HG03280 (cell line): ENCODE data around the gene ANKK1.

Experiments used
- ATAC-seq: cut with Tn5 transposase; IDR thresholded peaks from one replicate; pipeline ENCODE4 v1.9.1; 2021; ENCODE audit warnings: mild to moderate bottlenecking, moderate library complexity; ENCODE audit not compliant: unreplicated experiment

Gene ANKK1

GRCh38 chr11:113376156-113376555 is 11.4 kb upstream of the ANKK1 start:
- no peak for ATAC-seq

GRCh38 chr11:113377681-113378412 is 9.7 kb upstream of the ANKK1 start:
- no peak for ATAC-seq

GRCh38 chr11:113378692-113379091 is 8.9 kb upstream of the ANKK1 start:
- ATAC-seq: no peak

GRCh38 chr11:113382121-113382520 is 5.5 kb upstream of the ANKK1 start:
- no peak for ATAC-seq

DNA sequence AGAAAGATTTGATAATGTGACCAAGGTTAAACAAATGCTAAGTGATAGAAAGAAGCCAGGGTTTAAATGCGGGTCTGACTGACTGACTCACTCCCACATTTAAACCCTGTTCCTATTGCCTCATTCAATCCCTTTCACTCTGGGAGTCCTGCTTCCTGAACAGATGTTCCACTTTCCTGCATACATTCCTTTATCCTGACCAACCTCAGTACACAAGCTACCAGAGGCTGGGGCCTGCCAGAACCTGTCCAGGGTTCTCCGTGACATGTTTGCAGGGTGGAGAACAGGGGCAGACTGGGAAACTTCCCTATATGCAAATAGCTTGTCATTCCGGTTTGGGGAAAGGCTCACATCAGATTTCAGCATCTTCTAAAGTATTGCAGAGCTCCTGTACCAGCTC is 3.0 kb upstream of the ANKK1 start:
- ATAC-seq: no peak

DNA sequence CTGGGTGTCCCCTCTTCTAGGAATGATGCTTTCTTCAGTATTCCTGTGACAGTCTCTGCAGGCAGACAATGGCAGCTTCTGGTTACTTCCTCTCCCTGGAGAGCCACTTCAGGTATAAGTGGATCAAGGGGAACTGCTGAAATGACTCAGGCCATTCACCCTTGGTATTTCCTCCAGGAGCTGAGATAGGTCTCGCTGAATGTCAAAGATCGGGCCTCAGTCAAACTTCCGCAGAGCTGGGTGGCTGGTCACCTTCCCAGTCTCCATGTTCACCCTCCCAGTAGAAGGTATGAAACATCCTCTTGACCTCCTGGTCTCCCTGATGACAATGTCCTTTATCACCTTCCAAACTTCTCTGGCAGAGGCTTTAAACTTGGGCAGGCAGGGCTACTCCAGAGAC is 1.8 kb upstream of the ANKK1 start:
- no peak for ATAC-seq

GRCh38 chr11:113386866-113387265 is 713 bp upstream of the ANKK1 start:
- ATAC-seq: no peak

DNA sequence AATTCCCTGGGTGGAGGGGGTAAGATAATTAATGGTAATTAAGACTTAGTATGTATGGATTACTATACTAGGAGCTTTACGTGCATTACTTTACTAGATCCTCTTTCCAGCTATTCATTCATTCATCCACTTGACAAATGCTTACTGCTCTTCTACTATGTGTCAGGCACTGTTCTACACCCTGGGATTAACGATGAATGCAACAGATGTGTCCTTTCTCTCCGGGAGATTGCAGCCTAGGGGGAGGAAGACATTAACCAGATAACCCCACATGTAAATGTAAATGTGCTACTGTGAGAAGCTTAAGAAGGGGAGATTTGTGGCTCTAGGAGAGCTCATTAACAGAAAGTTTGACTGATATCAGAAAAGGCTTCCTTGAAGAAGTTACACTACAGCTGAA is 1.7 kb downstream of the ANKK1 start:
- no peak for ATAC-seq

DNA sequence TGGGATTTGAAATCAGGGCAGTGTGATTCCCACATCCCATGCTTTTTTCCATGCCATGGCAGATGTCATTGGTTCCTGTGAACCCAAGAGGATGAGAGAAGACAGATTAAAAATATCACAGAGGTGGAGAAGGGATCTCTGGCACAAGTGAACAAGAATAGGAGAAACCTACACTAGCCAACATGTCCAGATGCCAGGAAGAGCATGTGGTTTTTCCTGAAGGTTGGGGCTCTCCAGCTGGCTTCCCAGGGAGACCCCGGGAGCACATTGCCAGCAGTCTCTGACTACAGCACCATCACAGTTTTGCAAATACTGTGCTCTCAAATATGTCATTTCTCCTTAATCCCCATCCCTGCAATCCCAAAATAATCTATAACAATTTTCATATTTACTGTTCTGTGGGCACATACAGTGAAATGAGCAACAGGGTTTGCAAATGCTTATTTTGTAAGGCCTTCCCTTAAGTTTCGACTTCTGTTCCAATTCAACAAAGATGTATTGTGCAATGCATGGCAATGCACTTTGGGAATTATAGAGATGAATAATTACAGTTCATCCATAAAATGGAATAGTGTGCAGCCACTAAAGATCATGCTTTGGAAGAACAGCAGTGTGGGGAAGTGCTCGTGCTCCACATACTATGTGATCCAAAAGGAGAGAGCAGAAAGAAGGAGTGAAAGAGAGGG is 4.8 kb downstream of the ANKK1 start:
- ATAC-seq: no peak

DNA sequence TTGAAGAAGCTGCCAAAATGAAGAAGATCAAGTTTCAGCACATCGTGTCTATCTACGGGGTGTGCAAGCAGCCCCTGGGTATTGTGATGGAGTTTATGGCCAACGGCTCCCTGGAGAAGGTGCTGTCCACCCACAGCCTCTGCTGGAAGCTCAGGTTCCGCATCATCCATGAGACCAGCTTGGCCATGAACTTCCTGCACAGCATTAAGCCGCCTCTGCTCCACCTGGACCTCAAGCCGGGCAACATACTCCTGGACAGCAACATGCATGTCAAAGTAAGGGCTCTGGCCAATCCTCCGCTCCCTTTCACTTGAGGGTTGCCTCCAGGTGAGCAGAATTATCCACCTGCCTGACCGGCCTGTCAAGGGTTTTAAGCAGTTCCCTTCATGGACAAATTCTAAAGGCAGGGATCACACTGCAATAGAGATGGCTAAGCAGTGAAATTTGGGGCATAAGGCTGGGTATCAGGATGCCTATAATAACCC is 6.0 kb downstream of the ANKK1 start:
- no peak for ATAC-seq

DNA sequence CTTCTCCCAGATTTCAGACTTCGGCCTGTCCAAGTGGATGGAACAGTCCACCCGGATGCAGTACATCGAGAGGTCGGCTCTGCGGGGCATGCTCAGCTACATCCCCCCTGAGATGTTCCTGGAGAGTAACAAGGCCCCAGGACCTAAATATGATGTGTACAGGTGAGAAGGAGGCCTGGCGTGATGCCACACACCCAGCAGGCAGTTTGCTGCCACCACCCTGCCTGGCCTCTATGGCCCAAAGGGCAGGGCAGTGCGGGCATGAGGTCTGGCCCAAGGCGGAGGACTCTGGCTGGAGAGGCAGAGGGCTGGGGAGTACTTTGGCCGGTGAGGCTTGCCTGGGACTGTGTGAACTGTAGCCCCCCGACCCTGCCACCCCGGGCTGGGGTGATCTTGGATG is 7.3 kb downstream of the ANKK1 start:
- no peak for ATAC-seq

DNA sequence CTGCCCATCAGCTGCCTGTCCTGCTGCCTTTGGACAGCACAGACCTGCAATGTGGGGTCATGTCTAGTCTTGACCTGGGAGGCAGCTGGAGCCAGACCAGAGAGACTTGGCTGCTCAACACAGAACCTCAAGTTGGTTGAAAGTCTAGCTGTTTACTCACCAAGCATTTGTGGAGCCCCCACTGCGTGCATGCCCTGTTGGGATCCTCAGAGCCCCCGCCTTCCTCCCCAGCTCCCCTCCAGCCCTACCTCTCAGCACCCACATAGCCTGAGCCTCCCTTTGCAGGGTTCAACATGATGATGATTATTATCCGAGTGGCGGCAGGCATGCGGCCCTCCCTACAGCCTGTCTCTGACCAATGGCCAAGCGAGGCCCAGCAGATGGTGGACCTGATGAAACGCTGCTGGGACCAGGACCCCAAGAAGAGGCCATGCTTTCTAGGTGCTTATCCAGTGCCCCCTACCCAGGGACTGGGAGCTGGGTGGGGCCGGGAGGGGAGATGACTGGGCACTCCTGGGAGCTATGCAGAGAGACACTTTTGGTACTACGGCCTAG is 8.3 kb downstream of the ANKK1 start:
- no peak for ATAC-seq

- no peak for ATAC-seq
Measured at GRCh38 chr11:113396690-113397089, 9.1 kb downstream of the ANKK1 start.

- ATAC-seq: no peak
Measured at GRCh38 chr11:113397212-113397611, 9.6 kb downstream of the ANKK1 start.

GRCh38 chr11:113397821-113398220 is 10.2 kb downstream of the ANKK1 start:
- no peak for ATAC-seq

DNA sequence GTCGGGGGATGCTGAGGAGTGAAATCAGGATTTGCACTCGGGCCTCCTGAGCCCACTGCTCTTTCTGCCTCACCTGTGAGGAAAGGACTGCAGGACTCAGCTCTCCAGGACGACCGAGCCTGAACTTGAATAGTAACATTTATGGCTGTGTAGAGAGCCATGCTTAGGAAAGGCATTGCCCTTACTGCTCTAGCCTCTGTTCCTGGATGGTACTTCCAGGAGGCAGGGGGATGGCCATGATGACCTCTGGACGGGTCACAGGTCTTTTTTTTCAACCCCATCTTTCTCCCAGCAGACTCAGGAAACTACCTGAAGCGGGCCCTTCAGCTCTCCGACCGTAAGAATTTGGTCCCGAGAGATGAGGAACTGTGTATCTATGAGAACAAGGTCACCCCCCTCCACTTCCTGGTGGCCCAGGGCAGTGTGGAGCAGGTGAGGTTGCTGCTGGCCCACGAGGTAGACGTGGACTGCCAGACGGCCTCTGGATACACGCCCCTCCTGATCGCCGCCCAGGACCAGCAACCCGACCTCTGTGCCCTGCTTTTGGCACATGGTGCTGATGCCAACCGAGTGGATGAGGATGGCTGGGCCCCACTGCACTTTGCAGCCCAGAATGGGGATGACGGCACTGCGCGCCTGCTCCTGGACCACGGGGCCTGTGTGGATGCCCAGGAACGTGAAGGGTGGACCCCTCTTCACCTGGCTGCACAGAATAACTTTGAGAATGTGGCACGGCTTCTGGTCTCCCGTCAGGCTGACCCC is 11.3 kb downstream of the ANKK1 start:
- ATAC-seq: no peak

DNA sequence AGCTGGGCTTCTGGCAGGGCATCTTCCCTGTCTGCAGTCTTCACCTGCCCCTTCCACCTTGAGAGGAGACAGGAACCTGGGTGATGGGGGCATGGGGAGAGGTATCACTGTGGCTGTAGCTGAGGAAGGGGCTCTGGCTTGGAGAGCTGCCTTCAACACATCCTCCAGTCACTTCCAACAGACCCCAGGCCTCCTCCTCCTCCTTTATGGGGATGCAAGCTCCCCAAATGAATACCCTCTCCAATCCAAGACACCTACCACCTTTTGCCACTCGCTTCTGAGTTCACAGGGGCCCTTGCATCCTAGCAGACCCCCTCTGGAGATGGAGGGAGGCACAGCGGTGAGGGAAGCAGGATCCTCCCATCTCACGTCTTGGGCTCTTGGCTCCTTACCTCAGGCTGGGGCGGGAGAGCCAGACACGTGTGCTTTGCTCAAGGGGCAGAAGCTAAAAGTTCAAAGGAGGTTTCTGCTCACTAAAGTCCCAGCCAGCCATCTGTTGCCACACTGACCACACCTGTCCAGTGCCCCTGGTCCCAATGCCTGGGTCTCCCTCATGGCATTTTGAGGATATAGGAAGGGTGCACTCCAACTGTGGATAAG is 13.2 kb downstream of the ANKK1 start:
- no peak for ATAC-seq

- no peak for ATAC-seq
Measured at GRCh38 chr11:113401718-113402117, 14.1 kb downstream of the ANKK1 start.

GRCh38 chr11:113404859-113405430 is 17.4 kb downstream of the ANKK1 start:
- ATAC-seq: no peak

DNA sequence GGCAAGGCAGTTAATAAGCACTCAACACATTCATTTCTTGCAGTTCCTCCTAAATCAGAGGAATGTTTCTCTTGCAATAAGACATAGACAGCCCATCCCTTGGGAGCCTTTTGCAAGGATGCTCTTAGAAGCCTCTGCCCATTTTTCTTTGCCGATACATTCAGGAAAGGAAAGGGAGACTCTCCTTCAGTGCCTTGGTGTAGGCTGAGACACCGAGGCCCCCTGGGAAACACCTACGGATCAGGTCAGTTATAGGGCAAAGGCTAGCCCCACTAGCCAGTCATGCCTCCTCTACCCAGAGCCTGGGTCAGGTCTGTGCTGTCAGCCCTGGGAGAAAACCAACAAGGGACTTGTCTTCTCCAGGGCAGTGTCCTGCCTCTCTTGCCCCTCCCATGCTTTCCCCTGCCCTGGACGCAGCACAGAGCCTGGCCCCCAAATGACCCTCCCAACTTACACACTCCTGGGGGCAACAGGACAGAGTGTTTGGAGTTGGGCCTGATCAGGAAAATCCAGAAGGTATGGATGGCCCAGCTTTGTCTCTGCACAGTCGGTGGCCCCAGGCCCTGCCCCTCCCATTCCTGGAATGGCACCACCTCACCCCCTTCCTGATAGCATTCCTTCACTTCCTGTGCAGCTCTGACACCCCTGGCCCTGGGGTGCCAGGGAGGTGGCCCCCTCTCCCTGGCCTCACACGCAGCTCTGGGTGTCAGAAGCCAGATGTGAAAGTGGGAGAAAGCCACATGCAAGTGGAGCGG is 18.3 kb downstream of the ANKK1 start:
- ATAC-seq: no peak
